Esophagus muscularis mucosa (tissue), 4 donors: Measurements from ENCODE around the gene TMEM9B. TPM values are rescaled to one million over a fixed set of nuclear protein-coding genes. Genes with fewer than 3 reads are reported as not detected.

Source experiments
- DNase-seq: peaks from one replicate; pipeline ENCODE4 v3.0.0-alpha.2; 2017; ENCODE audit errors: extremely low spot score
- H3K27ac ChIP-seq, 4 donors: fragments of 200-600 bp; sonication (generic); replicated peaks in 1 of 4; 1 replicate in 3 of 4; 2 replicates in 1 of 4; pipeline ENCODE4 v1.5.1; 2016 to 2019; ENCODE audit warnings: mild to moderate bottlenecking in 1 of 4
- H3K27me3 ChIP-seq, 4 donors: fragments of 200-600 bp; sonication (generic); one replicate each; pipeline versions ENCODE4 v1.5.1 to v1.6.0; 2016 to 2019
- H3K36me3 ChIP-seq, 4 donors: fragments of 200-600 bp; sonication (generic); one replicate each; pipeline ENCODE4 v1.5.1; 2016 to 2019
- H3K4me1 ChIP-seq, 4 donors: fragments of 200-600 bp; sonication (generic); one replicate each; pipeline ENCODE4 v1.5.1; 2016 to 2019
- H3K4me3 ChIP-seq, 4 donors: fragments of 200-600 bp; sonication (generic); 1 replicate in 2 of 4; 2 replicates in 2 of 4; pipeline ENCODE4 v1.5.1; 2016 to 2019; ENCODE audit warnings: mild to moderate bottlenecking in 4 of 4, moderate library complexity in 1 of 4
- H3K9me3 ChIP-seq, 4 donors: fragments of 200-600 bp; sonication (generic); 1 replicate in 3 of 4; 2 replicates in 1 of 4; pipeline ENCODE4 v1.5.1; 2016 to 2019
- CTCF ChIP-seq, 3 experiments: fragments of 200-600 bp in 2 of 3; fragments of 450-650 bp in 1 of 3; sonication (generic) in 2 of 3; IDR thresholded peaks; one replicate each; pipeline ENCODE4 v1.5.1; 2017 to 2019; ENCODE audit warnings: antibody characterized with exemption in 3 of 3, mild to moderate bottlenecking in 2 of 3, moderate library complexity in 1 of 3
- EP300 ChIP-seq: sonication (generic); formaldehyde crosslinking; IDR thresholded peaks from one replicate; pipeline ENCODE4 v1.6.1; 2017; ENCODE audit warnings: antibody characterized with exemption
- POLR2A ChIP-seq: fragments of 450-650 bp; IDR thresholded peaks from one replicate; pipeline ENCODE4 v1.6.1; 2017; ENCODE audit warnings: antibody characterized with exemption, moderate library complexity, mild to moderate bottlenecking, low read depth
- POLR2AphosphoS5 ChIP-seq, 2 donors: sonication (generic); formaldehyde crosslinking; IDR thresholded peaks; one replicate each; pipeline ENCODE4 v1.6.1; 2017; ENCODE audit warnings: antibody characterized with exemption in 2 of 2
- WGBS: methylation state at CpG from one replicate; pipeline ENCODE4 v1.1.5; 2018; 5-methylcytosine and 5-hydroxymethylcytosine counted together
- intact Hi-C: fragments of 100-400 bp; cut with DNase I; formaldehyde crosslinking; loops from one replicate; pipeline ENCODE4 v1.15.1; 2023
- total RNA-seq, 4 donors: library from RNA; depleted of rRNA; stranded (reverse); fragments of >200 nt; gene quantifications; one replicate each; pipeline versions ENCODE4 v1.1.0 to v1.2.1, GENCODE V29; 2016

TMEM9B gene
- total RNA-seq, 4 donors from 2014 or later, result 13.3 to 24.4 (median 20.5) TPM

GRCh38 chr11:8917157-8917825 lies 47.0 kb downstream of the TMEM9B start:
- TF ChIP-seq POLR2A (no peak), POLR2AphosphoS5 (IDR thresholded peaks at IDR 0.05) (peak in 1 of 2 donors; percentile 14)
- no peaks in the 10 kb centered on the region for H3K9me3 ChIP-seq
- peak overlapping the region; percentile 65 to 79 (median 74) for H3K27ac ChIP-seq
- H3K27me3 ChIP-seq, result no peaks in the 10 kb centered on the region
- DNase-seq, result no peak
- intact Hi-C loops, result loop anchor here (5.0 to 10.0 kb wide), 2 partner anchors 220 to 232 kb away; partner anchors contain the start of genes RPL27A and TRIM66
- peaks cover 36 to 59% (median 56%) of the 10 kb centered on the region in 4 donors for H3K4me1 ChIP-seq
- H3K4me3 ChIP-seq, result peak overlapping the region; percentile 2 to 31 (median 24)
- WGBS, result 56% methylated on average over 5 of the region's 5 CpGs
- H3K36me3 ChIP-seq, result peaks cover 32 to 63% (median 50%) of the 10 kb centered on the region in 4 donors

GRCh38 chr11:8914661-8915018 lies 49.6 kb downstream of the TMEM9B start:
- intact Hi-C loops, result loop anchor here (2.0 to 10.0 kb wide), 4 partner anchors 44 to 230 kb away; partner anchors contain the start of genes RPL27A and TRIM66
- peak in 1 of 3 experiments; percentile 1 for TF ChIP-seq CTCF (IDR thresholded peaks at IDR 0.05)
- no peak for TF ChIP-seq EP300
- TF ChIP-seq POLR2A, result no peak
- no peak for TF ChIP-seq POLR2AphosphoS5 (IDR thresholded peaks at IDR 0.05)
- H3K4me1 ChIP-seq, result peaks cover 36 to 73% (median 70%) of the 10 kb centered on the region in 4 donors
- WGBS, result 46% methylated on average over 4 of the region's 4 CpGs
- no peaks in the 10 kb centered on the region for H3K9me3 ChIP-seq
- H3K27me3 ChIP-seq, result no peaks in the 10 kb centered on the region
- H3K27ac ChIP-seq, result peak overlapping the region; percentile 61 to 76 (median 67)
- H3K4me3 ChIP-seq, result peak overlapping the region in 3 of 4 donors; percentile 17 to 41 (median 27)
- no peak for DNase-seq
- peaks cover 9 to 37% (median 24%) of the 10 kb centered on the region in 4 donors for H3K36me3 ChIP-seq

GRCh38 chr11:8913961-8914660 lies 50.1 kb downstream of the TMEM9B start:
- intact Hi-C loops, result loop anchor here (2.0 to 10.0 kb wide), 3 partner anchors 45 to 229 kb away; partner anchors contain the start of genes RPL27A and TRIM66
- Histone ChIP-seq H3K9me3 (no peaks in the 10 kb centered on the region), H3K27ac (peak overlapping the region; percentile 61 to 76 (median 67)), H3K4me1 (peaks cover 36 to 74% (median 71%) of the 10 kb centered on the region in 4 donors), H3K36me3 (peaks cover 4 to 32% (median 18%) of the 10 kb centered on the region in 4 donors), H3K27me3 (no peaks in the 10 kb centered on the region), H3K4me3 (peak overlapping the region; percentile 17 to 41 (median 22))
- no peak for DNase-seq
- WGBS, result 11% methylated on average over 9 of the region's 9 CpGs
- TF ChIP-seq POLR2AphosphoS5 (IDR thresholded peaks at IDR 0.05), result peak in 1 of 2 donors; percentile 19
- TF ChIP-seq CTCF (IDR thresholded peaks at IDR 0.05), result peak; percentile 61 to 74 (median 70)
- no peak for TF ChIP-seq EP300
- no peak for TF ChIP-seq POLR2A

DNA sequence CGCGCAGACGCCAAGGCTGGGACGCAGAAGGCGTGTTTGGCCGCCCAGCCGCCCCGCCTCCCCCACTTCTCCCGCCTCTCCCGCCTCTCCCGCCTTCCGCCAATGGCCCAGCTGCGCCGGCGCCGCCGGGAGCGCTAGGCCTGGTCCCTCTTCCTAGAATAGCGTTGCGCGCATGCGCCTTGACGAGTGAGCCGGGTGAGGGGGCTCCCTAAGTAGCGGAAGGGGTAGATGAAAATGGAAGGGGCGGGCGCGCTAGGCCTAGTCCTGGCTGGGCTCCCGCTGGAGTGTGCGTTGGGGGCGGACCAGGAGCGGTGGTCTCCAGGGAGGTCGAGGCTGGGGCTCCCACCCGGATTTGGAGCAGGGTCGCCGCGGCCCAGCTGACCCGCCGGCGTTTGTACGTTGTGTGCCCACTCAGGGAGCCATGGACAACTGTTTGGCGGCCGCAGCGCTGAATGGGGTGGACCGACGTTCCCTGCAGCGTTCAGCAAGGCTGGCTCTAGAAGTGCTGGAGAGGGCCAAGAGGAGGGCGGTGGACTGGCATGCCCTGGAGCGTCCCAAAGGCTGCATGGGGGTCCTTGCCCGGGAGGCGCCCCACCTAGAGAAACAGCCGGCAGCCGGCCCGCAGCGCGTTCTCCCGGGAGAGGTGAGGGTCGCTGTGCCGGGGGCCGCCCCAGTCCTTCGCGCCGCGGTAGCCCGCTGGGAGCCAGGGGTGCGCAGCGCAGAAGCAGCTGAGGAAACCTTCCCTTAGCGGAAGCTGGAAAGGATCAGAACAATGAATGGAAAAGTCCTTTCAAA lies 53.0 kb downstream of the TMEM9B start, which contains the start of gene AKIP1:
AKIP1 (plus strand) TSS at position 161 of the 795 bp plus-strand sequence; CDS start at position 422, 261 bp downstream.
- 0% methylated on average over 23 of the region's 68 CpGs for WGBS
- intact Hi-C loops, result loop anchor here (5.0 to 10.0 kb wide), 2 partner anchors 99 to 226 kb away; partner anchors contain the start of genes RPL27A and TRIM66

More for the DNA sequence above, 53.0 kb downstream of the TMEM9B start, which contains the start of gene AKIP1:
- Histone ChIP-seq H3K36me3 (peaks cover 0 to 9% (median 4%) of the 10 kb centered on the region in 4 donors), H3K4me3 (peak within 1 kb of the TSS; percentile 79 to 95 (median 92)), H3K27me3 (no peaks in the 10 kb centered on the region), H3K27ac (peak within 1 kb of the TSS; percentile 91 to 98 (median 98)), H3K9me3 (no peaks in the 10 kb centered on the region), H3K4me1 (peaks cover 20 to 50% (median 45%) of the 10 kb centered on the region in 4 donors)
- DNase-seq, result peak; percentile 96
- TF ChIP-seq POLR2A (peak; percentile 24), EP300 (no peak), POLR2AphosphoS5 (IDR thresholded peaks at IDR 0.05) (peak; percentile 88 to 92), CTCF (IDR thresholded peaks at IDR 0.05) (peak in 1 of 3 experiments; percentile 2)
